Endothelial cell of umbilical vein (primary cell): Measurements from ENCODE around the gene INS.

ENCODE experiments used
- CTCF ChIP-seq, 2 donors: IDR thresholded peaks; 1 replicate in 1 of 2; 2 replicates in 1 of 2; pipeline ENCODE4 v1.5.1; 2011; ENCODE audit warnings: low read length in 2 of 2, mild to moderate bottlenecking in 2 of 2, moderate library complexity in 2 of 2, control low read depth in 1 of 2, inconsistent platforms in 1 of 2, low read depth in 1 of 2; ENCODE audit not compliant: insufficient read depth in 1 of 2; ENCODE audit errors: extremely low read depth in 1 of 2
- EZH2 ChIP-seq: IDR thresholded peaks from 2 replicates; pipeline ENCODE4 v1.6.1; 2012; ENCODE audit warnings: borderline replicate concordance, low read depth, mild to moderate bottlenecking, moderate library complexity, low read length, inconsistent platforms; ENCODE audit not compliant: severe bottlenecking
- FOS ChIP-seq: IDR thresholded peaks from 2 replicates; pipeline ENCODE4 v1.6.1; 2011; ENCODE audit warnings: mild to moderate bottlenecking, low read length, moderate library complexity, borderline replicate concordance; ENCODE audit not compliant: insufficient read depth
- JUN ChIP-seq: IDR thresholded peaks from 2 replicates; pipeline ENCODE4 v1.6.1; 2011; ENCODE audit warnings: borderline replicate concordance, low read depth; ENCODE audit not compliant: insufficient read length, insufficient read depth
- MAX ChIP-seq: IDR thresholded peaks from 2 replicates; pipeline ENCODE4 v1.6.1; 2011; ENCODE audit not compliant: insufficient read depth, insufficient read length
- MYC ChIP-seq: IDR thresholded peaks from one replicate; pipeline ENCODE4 v1.6.1; 2011; ENCODE audit warnings: mild to moderate bottlenecking, low read depth, low read length
- POLR2A ChIP-seq: IDR thresholded peaks from 2 replicates; pipeline ENCODE4 v1.6.1; 2012; ENCODE audit warnings: low read depth, mild to moderate bottlenecking, control low read depth, low read length
- POLR2AphosphoS5 ChIP-seq: IDR thresholded peaks from 2 replicates; pipeline ENCODE4 v1.6.1; 2012; ENCODE audit warnings: low read depth, mild to moderate bottlenecking, control low read depth, low read length, moderate library complexity; ENCODE audit not compliant: insufficient read depth

GRCh38 chr11:2143477-2143798 is 17.6 kb downstream of the INS start:
- TF ChIP-seq POLR2A (no peak), CTCF (IDR thresholded peaks at IDR 0.05; ENCODE audit: extremely low read depth in 1 of 2, insufficient read depth in 1 of 2, low read depth in 1 of 2, low read length in 2 of 2) (no peak), EZH2 (no peak), MAX (no peak), POLR2AphosphoS5 (no peak), FOS (no peak), MYC (no peak), JUN (no peak)
